Kidney (tissue), 14 donors: ENCODE measurements around the gene GSTM4. TPM values are rescaled to one million over a fixed set of nuclear protein-coding genes. Genes with fewer than 3 reads are reported as not detected.

Experiments
- DNase-seq, 5 donors: peaks; one replicate each; pipeline ENCODE4 v3.0.0-alpha.2; 2013 to 2020
- FAIRE-seq: peaks from 2 replicates; lab custom pipeline; 2012; peaks lifted over from hg19 to GRCh38; lab: Jason Lieb, UNC
- H3K27ac ChIP-seq, 2 donors: one replicate each; pipeline ENCODE4 v1.7.0; 2013; ENCODE audit warnings: low read depth in 2 of 2, low read length in 2 of 2, inconsistent platforms in 1 of 2
- H3K27me3 ChIP-seq: one replicate; pipeline ENCODE4 v1.7.1; 2013; ENCODE audit warnings: low read length, inconsistent platforms; ENCODE audit not compliant: control insufficient read depth, insufficient read depth
- H3K36me3 ChIP-seq, 3 donors: one replicate each; pipeline versions ENCODE4 v1.7.0 to v1.7.1; 2013; ENCODE audit warnings: low read length in 3 of 3, control low read depth in 1 of 3, inconsistent platforms in 1 of 3; ENCODE audit not compliant: insufficient read depth in 3 of 3, control insufficient read depth in 2 of 3
- H3K4me1 ChIP-seq, 3 donors: one replicate each; pipeline versions ENCODE4 v1.7.0 to v1.7.1; 2013; ENCODE audit warnings: low read length in 3 of 3, inconsistent platforms in 1 of 3, low read depth in 1 of 3; ENCODE audit not compliant: control insufficient read depth in 2 of 3, insufficient read depth in 2 of 3
- H3K4me3 ChIP-seq, 3 donors: one replicate each; pipeline versions ENCODE4 v1.7.0 to v1.8.1; 2013; ENCODE audit warnings: low read length in 3 of 3, control low read depth in 1 of 3, inconsistent platforms in 1 of 3
- H3K9ac ChIP-seq, 3 donors: one replicate each; pipeline versions ENCODE4 v1.7.0 to v1.7.1; 2013; ENCODE audit warnings: low read length in 3 of 3, control low read depth in 1 of 3, inconsistent platforms in 1 of 3
- H3K9me3 ChIP-seq, 3 donors: one replicate each; pipeline versions ENCODE4 v1.7.0 to v1.7.1; 2013; ENCODE audit warnings: low read length in 3 of 3, control low read depth in 1 of 3, inconsistent platforms in 1 of 3; ENCODE audit not compliant: control insufficient read depth in 2 of 3, insufficient read depth in 1 of 3
- CTCF ChIP-seq: IDR thresholded peaks from 3 replicates; pipeline ENCODE4 v1.5.1; 2012; ENCODE audit warnings: mild to moderate bottlenecking, moderate library complexity, borderline replicate concordance; ENCODE audit not compliant: insufficient read depth; ENCODE audit errors: extremely low read depth
- intact Hi-C: fragments of 100-400 bp; cut with DNase I; formaldehyde crosslinking; loops from one replicate; pipeline ENCODE4 v1.11.1; 2022
- polyA plus RNA-seq: library from polyadenylated mRNA; stranded (reverse); fragments of 350-450 nt; fragmentation: Illumina TruSeq; extraction: RNeasy Lipid Tissue Mini Kit (QIAGEN cat#74804); gene quantifications from one replicate; pipeline ENCODE4 v1.2.3, GENCODE V29; 2014; ENCODE audit warnings: low read depth, low replicate concordance; ENCODE audit not compliant: insufficient read depth
- total RNA-seq: library from RNA; stranded (reverse); fragmentation: NEBNext Ultra II Directional; extraction: Animal tissue kit (Norgen Biotek cat#: 25700); gene quantifications from one replicate; pipeline ENCODE4 v1.2.1, GENCODE V29; 2021
- donor health status: control.
- donor health status: control.
- donor health status: control.
- donor health status: control.
- donor health status: control.
- donor health status: DM: yes; HTN: yes; CAD: no.
- donor health status: Normal renal cell carcinoma (clear cell type).

Gene GSTM4
- total and polyA plus RNA-seq, 2 donors from 2014 or later: 34.0 to 117 TPM

- intact Hi-C loops: no loop called here
- Histone ChIP-seq H3K27ac (no peak overlapping the region), H3K9ac (no peak overlapping the region), H3K4me3 (no peak overlapping the region), H3K4me1 (peaks cover 0 to 4% (median 0%) of the 10 kb centered on the region in 3 donors), H3K36me3 (peaks cover 2 to 39% (median 17%) of the 10 kb centered on the region in 3 donors), H3K9me3 (no peaks in the 10 kb centered on the region), H3K27me3 (no peaks in the 10 kb centered on the region)
- peak; percentile 40 for TF ChIP-seq CTCF
- DNase-seq (peak in 1 of 5 donors; percentile 76), FAIRE-seq (no peak)
Observed at GRCh38 chr1:109630081-109630897, 25.6 kb upstream of the GSTM4 start.

GRCh38 chr1:109630898-109631512 lies 24.9 kb upstream of the GSTM4 start:
- Histone ChIP-seq H3K4me3 (no peak overlapping the region), H3K27ac (no peak overlapping the region), H3K9me3 (no peaks in the 10 kb centered on the region), H3K27me3 (no peaks in the 10 kb centered on the region), H3K36me3 (peaks cover 2 to 39% (median 17%) of the 10 kb centered on the region in 3 donors), H3K9ac (no peak overlapping the region), H3K4me1 (peaks cover 0 to 4% (median 0%) of the 10 kb centered on the region in 3 donors)
- no peak for FAIRE-seq
- intact Hi-C loops: no loop called here
- no peak for DNase-seq
- TF ChIP-seq CTCF: no peak

- FAIRE-seq (no peak), DNase-seq (peak in 1 of 5 donors; percentile 67)
- H3K4me1 ChIP-seq: peaks cover 0 to 4% (median 4%) of the 10 kb centered on the region in 3 donors
- no peaks in the 10 kb centered on the region for H3K27me3 ChIP-seq
- H3K9ac ChIP-seq: no peak overlapping the region
- H3K36me3 ChIP-seq: peaks cover 2 to 36% (median 17%) of the 10 kb centered on the region in 3 donors
- no peak overlapping the region for H3K4me3 ChIP-seq
- no peaks in the 10 kb centered on the region for H3K9me3 ChIP-seq
- no peak for TF ChIP-seq CTCF
- H3K27ac ChIP-seq: no peak overlapping the region
- intact Hi-C loops: no loop called here
Observed at GRCh38 chr1:109631513-109632505, 24.1 kb upstream of the GSTM4 start.
